Mesenchymal stem cell (in vitro differentiated cells and primary cell): ENCODE results near the gene PRRX2.
A peak's percentile ranks its signal among the peaks of the same experiment; 100 is the strongest.

Experiments
- DNase-seq: peaks from one replicate; pipeline ENCODE4 v3.0.0-alpha.2; 2013
- H2AFZ ChIP-seq: one replicate; pipeline ENCODE4 v1.6.1; 2013; ENCODE audit warnings: low read depth, mild to moderate bottlenecking, control low read depth, inconsistent platforms, low read length, moderate library complexity
- H2AK5ac ChIP-seq: 2 replicates; pipeline ENCODE4 v1.6.1; 2013; ENCODE audit warnings: low read length, moderate library complexity, mild to moderate bottlenecking, inconsistent platforms; ENCODE audit not compliant: severe bottlenecking
- H2BK120ac ChIP-seq: one replicate; pipeline ENCODE4 v1.6.1; 2013; ENCODE audit warnings: low read depth, mild to moderate bottlenecking, inconsistent platforms, low read length, moderate library complexity
- H2BK12ac ChIP-seq, 2 experiments: one replicate each; pipeline ENCODE4 v1.6.1; 2013; ENCODE audit warnings: inconsistent platforms in 2 of 2, low read length in 2 of 2, mild to moderate bottlenecking in 2 of 2, moderate library complexity in 2 of 2, control low read depth in 1 of 2
- H2BK15ac ChIP-seq: one replicate; pipeline ENCODE4 v1.6.1; 2013; ENCODE audit warnings: mild to moderate bottlenecking, low read depth, inconsistent platforms; ENCODE audit not compliant: poor library complexity, severe bottlenecking
- H2BK5ac ChIP-seq: 2 replicates; pipeline ENCODE4 v1.6.1; 2013; ENCODE audit warnings: low read depth, mild to moderate bottlenecking, low read length, control low read depth, inconsistent platforms; ENCODE audit not compliant: poor library complexity, severe bottlenecking
- H3K14ac ChIP-seq, 2 experiments: one replicate each; pipeline ENCODE4 v1.6.1; 2013; ENCODE audit warnings: inconsistent platforms in 2 of 2, low read length in 2 of 2, control low read depth in 1 of 2, mild to moderate bottlenecking in 1 of 2, moderate library complexity in 1 of 2
- H3K18ac ChIP-seq, 2 experiments: one replicate each; pipeline ENCODE4 v1.6.1; 2013; ENCODE audit warnings: inconsistent platforms in 2 of 2, low read length in 2 of 2, control low read depth in 1 of 2, low read depth in 1 of 2, mild to moderate bottlenecking in 1 of 2
- H3K23ac ChIP-seq, 2 experiments: one replicate each; pipeline ENCODE4 v1.6.1; 2013; ENCODE audit warnings: inconsistent platforms in 2 of 2, low read length in 2 of 2, mild to moderate bottlenecking in 2 of 2, moderate library complexity in 2 of 2, control low read depth in 1 of 2
- H3K27ac ChIP-seq: 2 replicates; pipeline ENCODE4 v1.5.1; 2013; ENCODE audit warnings: mild to moderate bottlenecking, moderate library complexity, low read length, control low read depth, inconsistent platforms; ENCODE audit not compliant: poor library complexity, severe bottlenecking
- H3K27me3 ChIP-seq, 2 experiments: 2 replicates each; pipeline versions ENCODE4 v1.6.1 to v1.7.0; 2013; ENCODE audit warnings: low read length in 2 of 2, mild to moderate bottlenecking in 2 of 2, moderate library complexity in 2 of 2, control low read depth in 1 of 2, inconsistent platforms in 1 of 2; ENCODE audit not compliant: control insufficient read depth in 1 of 2, insufficient read depth in 1 of 2
- H3K36me3 ChIP-seq, 2 experiments: 2 replicates each; pipeline versions ENCODE4 v1.6.1 to v1.7.0; 2013; ENCODE audit warnings: low read length in 2 of 2, control low read depth in 1 of 2, inconsistent platforms in 1 of 2, low read depth in 1 of 2, mild to moderate bottlenecking in 1 of 2; ENCODE audit not compliant: insufficient read depth in 2 of 2, control insufficient read depth in 1 of 2
- H3K4ac ChIP-seq, 2 experiments: one replicate each; pipeline ENCODE4 v1.6.1; 2013; ENCODE audit warnings: inconsistent platforms in 2 of 2, low read length in 2 of 2, mild to moderate bottlenecking in 2 of 2, moderate library complexity in 2 of 2, control low read depth in 1 of 2, low read depth in 1 of 2
- H3K4me1 ChIP-seq: 2 replicates; pipeline ENCODE4 v1.6.1; 2013; ENCODE audit warnings: low read depth, low read length, control low read depth; ENCODE audit not compliant: control insufficient read depth, insufficient read depth
- H3K4me2 ChIP-seq: 2 replicates; pipeline ENCODE4 v1.6.1; 2013; ENCODE audit warnings: low read length, mild to moderate bottlenecking, inconsistent platforms; ENCODE audit not compliant: poor library complexity, severe bottlenecking
- H3K4me3 ChIP-seq, 2 experiments: 2 replicates each; pipeline versions ENCODE4 v1.5.1 to v1.7.0; 2013; ENCODE audit warnings: low read length in 2 of 2, mild to moderate bottlenecking in 2 of 2, control low read depth in 1 of 2, low read depth in 1 of 2; ENCODE audit not compliant: insufficient read depth in 1 of 2
- H3K79me1 ChIP-seq: replicated peaks from 2 replicates; pipeline ENCODE4 v1.6.1; 2013; ENCODE audit warnings: mild to moderate bottlenecking, control low read depth, low read length, inconsistent platforms; ENCODE audit not compliant: poor library complexity, severe bottlenecking
- H3K9ac ChIP-seq: 2 replicates; pipeline ENCODE4 v1.7.0; 2013; ENCODE audit warnings: mild to moderate bottlenecking, low read length, moderate library complexity
- H3K9me3 ChIP-seq: 2 replicates; pipeline ENCODE4 v1.7.0; 2013; ENCODE audit warnings: mild to moderate bottlenecking, low read length; ENCODE audit not compliant: control insufficient read depth
- H4K8ac ChIP-seq: one replicate; pipeline ENCODE4 v1.6.1; 2013; ENCODE audit warnings: inconsistent platforms, mild to moderate bottlenecking, low read length, moderate library complexity
- H4K91ac ChIP-seq: one replicate; pipeline ENCODE4 v1.6.1; 2013; ENCODE audit warnings: mild to moderate bottlenecking, low read length, inconsistent platforms
- WGBS: methylation state at CpG from one replicate; pipeline ENCODE4 v1.1.7; 2013; ENCODE audit warnings: mixed read lengths; 5-methylcytosine and 5-hydroxymethylcytosine counted together

PRRX2 gene

DNA sequence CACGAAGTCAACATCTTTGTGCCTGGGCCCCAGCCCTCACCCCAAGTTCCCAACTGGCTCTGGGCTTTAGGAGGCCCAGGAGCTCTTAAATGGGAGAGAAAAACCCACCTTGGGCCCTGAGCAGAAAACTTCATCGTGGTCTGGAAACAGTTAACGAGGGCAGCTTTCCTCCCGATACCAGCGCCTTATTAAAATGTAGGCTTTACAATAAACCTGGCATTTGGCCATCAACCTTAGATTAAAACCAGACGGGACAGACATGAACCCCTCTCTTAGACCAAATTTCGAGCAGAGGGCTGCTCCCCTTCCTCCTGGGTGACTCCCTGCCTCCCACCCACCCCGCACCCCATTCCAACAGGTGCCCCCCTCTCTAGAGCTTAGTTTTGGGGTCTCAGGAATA lies 39.4 kb downstream of the PRRX2 start:
- Histone ChIP-seq H3K9me3 (no peaks in the 10 kb centered on the region), H3K4me1 (peaks cover 15% of the 10 kb centered on the region), H3K23ac (no peak overlapping the region), H3K4me2 (no peak overlapping the region), H3K27me3 (peaks cover 0 to 39% of the 10 kb centered on the region in 2 experiments), H3K4ac (no peak overlapping the region), H2AK5ac (no peak overlapping the region), H3K79me1 (no peaks in the 10 kb centered on the region), H3K18ac (no peak overlapping the region), H4K8ac (no peak overlapping the region), H2BK5ac (no peak overlapping the region), H3K36me3 (peaks cover 0 to 11% of the 10 kb centered on the region in 2 experiments), H4K91ac (no peak overlapping the region), H3K14ac (no peak overlapping the region), H2BK120ac (no peak overlapping the region), H2BK15ac (no peak overlapping the region), H2AFZ (no peak overlapping the region), H3K27ac (no peak overlapping the region), H2BK12ac (no peak overlapping the region), H3K4me3 (no peak overlapping the region), H3K9ac (peak overlapping the region; percentile 88)
- no peak for DNase-seq
- 91% methylated on average over 6 of the region's 8 CpGs for WGBS

DNA sequence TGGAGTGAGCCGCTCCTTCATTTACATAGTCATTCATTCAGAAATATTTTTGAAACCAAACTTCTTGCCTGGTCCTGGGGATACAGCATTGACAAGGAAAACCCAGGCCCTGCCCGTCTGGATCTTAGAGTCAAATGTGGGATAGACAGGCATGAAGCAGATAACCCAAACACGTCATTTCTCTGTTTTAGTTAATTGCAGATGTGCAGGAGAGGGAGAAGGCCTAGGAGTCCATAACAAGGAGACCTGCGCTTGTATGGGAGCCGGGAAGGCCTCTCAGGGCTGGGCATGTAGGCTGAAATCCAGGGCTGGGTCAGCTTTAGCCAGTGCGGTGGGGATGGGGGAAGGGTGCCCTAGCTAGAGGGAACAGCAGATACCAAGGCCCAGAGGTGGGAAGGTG lies 43.3 kb downstream of the PRRX2 start:
- no peak overlapping the region for H2AFZ ChIP-seq
- no peak overlapping the region for H3K4me3 ChIP-seq
- H3K4ac ChIP-seq, result no peak overlapping the region
- peaks cover 25% of the 10 kb centered on the region for H3K4me1 ChIP-seq
- peak overlapping the region in 1 of 2 experiments; percentile 21 for H3K18ac ChIP-seq
- no peak overlapping the region for H4K91ac ChIP-seq
- no peak overlapping the region for H3K14ac ChIP-seq
- H3K36me3 ChIP-seq, result peaks cover 0 to 3% of the 10 kb centered on the region in 2 experiments
- H3K4me2 ChIP-seq, result no peak overlapping the region
- 87% methylated on average over 6 of the region's 6 CpGs for WGBS
- peaks cover 0 to 9% of the 10 kb centered on the region in 2 experiments for H3K27me3 ChIP-seq
- no peak overlapping the region for H4K8ac ChIP-seq
- H2BK15ac ChIP-seq, result no peak overlapping the region
- no peak overlapping the region for H2BK5ac ChIP-seq
- H3K27ac ChIP-seq, result no peak overlapping the region
- no peak overlapping the region for H2BK120ac ChIP-seq
- H3K9me3 ChIP-seq, result no peaks in the 10 kb centered on the region
- peak overlapping the region in 1 of 2 experiments; percentile 40 for H2BK12ac ChIP-seq
- H3K9ac ChIP-seq, result peak overlapping the region; percentile 27
- H3K79me1 ChIP-seq, result no peaks in the 10 kb centered on the region
- no peak overlapping the region for H2AK5ac ChIP-seq
- H3K23ac ChIP-seq, result no peak overlapping the region
- no peak for DNase-seq

DNA sequence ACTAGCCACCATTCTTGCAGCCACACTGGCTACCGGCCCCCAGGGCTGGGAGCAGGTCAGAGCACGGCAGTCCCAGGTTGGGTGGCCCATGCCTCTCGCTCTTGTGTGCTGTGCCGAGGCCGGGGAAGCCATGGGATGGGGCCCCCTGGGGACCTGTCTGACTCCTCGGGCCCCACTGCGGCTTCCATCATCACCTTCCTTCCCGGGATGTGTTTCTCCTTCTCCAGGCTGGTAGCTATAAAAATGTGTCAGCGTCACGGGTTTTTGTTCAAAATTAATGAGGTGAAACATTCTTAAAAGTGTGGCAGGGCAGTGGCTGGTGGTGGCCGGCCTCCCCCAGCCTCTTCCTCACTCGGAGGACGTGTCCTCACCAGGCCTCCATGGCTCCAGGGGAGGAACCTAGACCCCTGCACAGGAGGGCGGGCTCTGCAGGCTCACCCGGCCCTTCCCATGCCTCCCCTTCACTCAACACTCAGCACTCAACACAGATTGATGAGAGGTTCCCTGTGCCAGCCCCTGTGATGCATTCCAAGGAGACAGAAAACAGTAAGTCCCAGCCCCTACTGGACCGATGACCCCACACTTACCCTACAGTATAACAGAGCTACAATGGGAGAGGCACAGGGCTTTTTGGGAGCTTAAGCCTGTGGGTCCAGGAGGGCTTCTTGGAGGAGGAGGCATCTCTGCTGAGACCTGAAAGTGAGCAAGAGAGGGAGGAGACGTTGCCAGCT lies 44.2 kb downstream of the PRRX2 start:
- Histone ChIP-seq H2AFZ (no peak overlapping the region), H2BK120ac (no peak overlapping the region), H2BK15ac (peak overlapping the region; percentile 44), H4K91ac (peak overlapping the region; percentile 49), H3K23ac (no peak overlapping the region), H2AK5ac (peak overlapping the region; percentile 69), H3K27me3 (peaks cover 0 to 2% of the 10 kb centered on the region in 2 experiments), H3K14ac (no peak overlapping the region), H2BK12ac (peak overlapping the region; percentile 18 to 27), H3K18ac (peak overlapping the region in 1 of 2 experiments; percentile 73), H3K9me3 (no peaks in the 10 kb centered on the region), H3K79me1 (no peaks in the 10 kb centered on the region), H3K4me3 (no peak overlapping the region), H3K4me2 (no peak overlapping the region), H3K36me3 (peaks cover 0 to 3% of the 10 kb centered on the region in 2 experiments), H4K8ac (peak overlapping the region; percentile 62), H2BK5ac (no peak overlapping the region), H3K9ac (no peak overlapping the region), H3K27ac (no peak overlapping the region), H3K4me1 (peaks cover 25% of the 10 kb centered on the region), H3K4ac (no peak overlapping the region)
- no peak for DNase-seq
- 90% methylated on average over 16 of the region's 17 CpGs for WGBS

- H3K4ac ChIP-seq, result no peak overlapping the region
- H3K4me2 ChIP-seq, result no peak overlapping the region
- H2BK15ac ChIP-seq, result no peak overlapping the region
- H2BK5ac ChIP-seq, result no peak overlapping the region
- peak overlapping the region in 1 of 2 experiments; percentile 1 for H3K14ac ChIP-seq
- H3K36me3 ChIP-seq, result peaks cover 0 to 3% of the 10 kb centered on the region in 2 experiments
- no peaks in the 10 kb centered on the region for H3K79me1 ChIP-seq
- peak overlapping the region; percentile 69 for H2AK5ac ChIP-seq
- H3K18ac ChIP-seq, result peak overlapping the region in 1 of 2 experiments; percentile 73
- no peak overlapping the region for H2AFZ ChIP-seq
- 93% methylated on average over 3 of the region's 3 CpGs for WGBS
- no peaks in the 10 kb centered on the region for H3K9me3 ChIP-seq
- H2BK12ac ChIP-seq, result peak overlapping the region; percentile 18 to 27
- H4K8ac ChIP-seq, result peak overlapping the region; percentile 62
- no peak overlapping the region for H3K23ac ChIP-seq
- no peak overlapping the region for H3K4me3 ChIP-seq
- peak overlapping the region; percentile 49 for H4K91ac ChIP-seq
- no peak overlapping the region for H3K9ac ChIP-seq
- no peak overlapping the region for H3K27ac ChIP-seq
- no peaks in the 10 kb centered on the region for H3K27me3 ChIP-seq
- no peak overlapping the region for H2BK120ac ChIP-seq
- DNase-seq, result no peak
- H3K4me1 ChIP-seq, result peaks cover 25% of the 10 kb centered on the region
Measured at GRCh38 chr9:129710169-129710453, 44.7 kb downstream of the PRRX2 start.
